Spleen (tissue), 11 donors: ENCODE measurements around the gene SMARCAD1. TPM values are rescaled to one million over a fixed set of nuclear protein-coding genes. Genes with fewer than 3 reads are reported as not detected.
"Not testable (repeated sequence)": the region's sequence is repeated elsewhere in the genome, so short reads cannot be mapped to it uniquely, and the experiment has no call there.

Source experiments
- DNase-seq: peaks from one replicate; pipeline ENCODE4 v3.0.0-alpha.2; 2020
- H3K27ac ChIP-seq, 8 donors: fragments of 200-600 bp; sonication (generic) in 7 of 8; 1 replicate in 4 of 8; 2 replicates in 4 of 8; pipeline versions ENCODE4 v1.5.0 to v1.8.0; 2016 to 2021; ENCODE audit warnings: inconsistent platforms in 4 of 8, mild to moderate bottlenecking in 4 of 8, moderate library complexity in 1 of 8
- H3K27me3 ChIP-seq, 7 donors: fragments of 200-600 bp; sonication (generic) in 6 of 7; replicated peaks in 1 of 7; 1 replicate in 4 of 7; 2 replicates in 3 of 7; pipeline versions ENCODE4 v1.5.0 to v1.8.0; 2016 to 2021; ENCODE audit warnings: inconsistent platforms in 3 of 7, mild to moderate bottlenecking in 1 of 7
- H3K36me3 ChIP-seq, 6 donors: fragments of 200-600 bp; sonication (generic) in 5 of 6; 1 replicate in 4 of 6; 2 replicates in 2 of 6; pipeline versions ENCODE4 v1.5.0 to v1.8.0; 2016 to 2021; ENCODE audit warnings: inconsistent platforms in 2 of 6
- H3K4me1 ChIP-seq, 6 donors: fragments of 200-600 bp; sonication (generic) in 5 of 6; 1 replicate in 3 of 6; 2 replicates in 3 of 6; pipeline versions ENCODE4 v1.5.0 to v1.8.0; 2016 to 2021; ENCODE audit warnings: inconsistent platforms in 3 of 6
- H3K4me3 ChIP-seq, 8 donors: fragments of 200-600 bp; sonication (generic) in 7 of 8; 1 replicate in 4 of 8; 2 replicates in 4 of 8; pipeline versions ENCODE4 v1.5.0 to v1.8.0; 2016 to 2021; ENCODE audit warnings: inconsistent platforms in 4 of 8, mild to moderate bottlenecking in 4 of 8, moderate library complexity in 2 of 8
- H3K9me3 ChIP-seq, 8 donors: fragments of 200-600 bp; sonication (generic) in 7 of 8; 1 replicate in 4 of 8; 2 replicates in 4 of 8; pipeline versions ENCODE4 v1.5.0 to v1.8.0; 2016 to 2021; ENCODE audit warnings: inconsistent platforms in 4 of 8
- POLR2A ChIP-seq, 3 donors: fragments of 450-650 bp; IDR thresholded peaks; one replicate each; pipeline ENCODE4 v1.5.1; 2017; ENCODE audit warnings: antibody characterized with exemption in 3 of 3, mild to moderate bottlenecking in 1 of 3
- POLR2AphosphoS5 ChIP-seq, 3 donors: sonication (generic); formaldehyde crosslinking; IDR thresholded peaks; one replicate each; pipeline ENCODE4 v1.5.1; 2017; ENCODE audit warnings: antibody characterized with exemption in 3 of 3
- WGBS, 5 donors: extraction: QIAGEN DNeasy Blood & Tissue Kit in 3 of 5; methylation state at CpG; one replicate each; pipeline versions ENCODE4 v1.1.5 to v1.1.7; 2013 to 2018; 5-methylcytosine and 5-hydroxymethylcytosine counted together
- intact Hi-C: fragments of 100-400 bp; cut with DNase I; formaldehyde crosslinking; loops from one replicate; pipeline ENCODE4 v1.15.0; 2023; ENCODE audit warnings: low total_unique reads
- polyA plus RNA-seq, 3 donors: library from polyadenylated mRNA; stranded (reverse); fragments of 200-250 nt; gene quantifications; one replicate each; pipeline ENCODE4 v1.2.1, GENCODE V29; 2013
- total RNA-seq, 7 donors: library from RNA; depleted of rRNA in 3 of 7; stranded (reverse); fragments of >200 nt in 3 of 7; fragmentation: NEBNext Ultra II Directional in 4 of 7; extraction: Animal tissue kit (Norgen Biotek cat#: 25700) in 4 of 7; gene quantifications; one replicate each; pipeline versions ENCODE4 v1.1.0 to v1.2.1, GENCODE V29; 2016 to 2021
- TF ChIP-seq, protein P1 (sequence below), 11 experiments: fragments of 200-600 bp in 7 of 11; fragments of 450-650 bp in 4 of 11; sonication (generic) in 4 of 11; IDR thresholded peaks in 8 of 11; conservative IDR thresholded peaks in 3 of 11; 1 replicate in 7 of 11; 2 replicates in 4 of 11; pipeline versions ENCODE4 v1.4.0 to v1.8.0; 2016 to 2021; ENCODE audit warnings: antibody characterized with exemption in 11 of 11, inconsistent platforms in 4 of 11, mild to moderate bottlenecking in 1 of 11
- donor health status: healthy with polysubstance abuse.
- donor health status: DM: no; HTN: no; CAD: no; lungs with moderate emphysema.
- donor health status: DM: no; HTN: no; CAD: no.
- donor health status: Bipolar disorder and iron deficiency.
- donor health status: healthy.
- donor health status: DM: no; HTN: no; CAD: no.
- donor health status: DM: yes; HTN: yes; CAD: no.

Gene SMARCAD1
- total and polyA plus RNA-seq, 10 donors, result 8.5 to 34.9 (median 25.5) TPM

DNA sequence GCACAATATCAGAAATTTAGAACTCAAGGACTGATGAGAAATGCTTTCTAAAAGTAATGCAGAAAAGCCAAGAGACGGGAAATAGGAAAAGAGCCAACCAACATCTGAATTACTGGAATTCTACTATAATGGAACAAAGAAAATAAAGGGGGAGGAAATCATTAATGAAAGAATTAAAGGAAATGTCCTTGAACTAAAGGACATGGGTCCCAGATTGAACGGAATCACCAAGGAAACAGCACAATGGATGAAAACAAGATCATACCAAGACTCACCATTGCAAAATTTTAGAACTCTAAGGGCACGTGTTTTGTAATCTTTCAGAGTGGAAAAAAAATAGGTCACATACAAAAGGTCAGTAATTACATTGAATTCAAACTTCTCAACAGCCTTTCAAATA lies 99.0 kb downstream of the SMARCAD1 start:
- no peaks in the 10 kb centered on the region for H3K27me3 ChIP-seq
- 53 to 64% (median 61%) methylated on average over 3 of the region's 3 CpGs for WGBS, 5 donors
- no peaks in the 10 kb centered on the region for H3K9me3 ChIP-seq
- TF ChIP-seq POLR2A (IDR thresholded peaks at IDR 0.05) (no peak), POLR2AphosphoS5 (IDR thresholded peaks at IDR 0.05) (no peak)
- TF ChIP-seq, protein P1, sequence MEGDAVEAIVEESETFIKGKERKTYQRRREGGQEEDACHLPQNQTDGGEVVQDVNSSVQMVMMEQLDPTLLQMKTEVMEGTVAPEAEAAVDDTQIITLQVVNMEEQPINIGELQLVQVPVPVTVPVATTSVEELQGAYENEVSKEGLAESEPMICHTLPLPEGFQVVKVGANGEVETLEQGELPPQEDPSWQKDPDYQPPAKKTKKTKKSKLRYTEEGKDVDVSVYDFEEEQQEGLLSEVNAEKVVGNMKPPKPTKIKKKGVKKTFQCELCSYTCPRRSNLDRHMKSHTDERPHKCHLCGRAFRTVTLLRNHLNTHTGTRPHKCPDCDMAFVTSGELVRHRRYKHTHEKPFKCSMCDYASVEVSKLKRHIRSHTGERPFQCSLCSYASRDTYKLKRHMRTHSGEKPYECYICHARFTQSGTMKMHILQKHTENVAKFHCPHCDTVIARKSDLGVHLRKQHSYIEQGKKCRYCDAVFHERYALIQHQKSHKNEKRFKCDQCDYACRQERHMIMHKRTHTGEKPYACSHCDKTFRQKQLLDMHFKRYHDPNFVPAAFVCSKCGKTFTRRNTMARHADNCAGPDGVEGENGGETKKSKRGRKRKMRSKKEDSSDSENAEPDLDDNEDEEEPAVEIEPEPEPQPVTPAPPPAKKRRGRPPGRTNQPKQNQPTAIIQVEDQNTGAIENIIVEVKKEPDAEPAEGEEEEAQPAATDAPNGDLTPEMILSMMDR (IDR thresholded peaks at IDR 0.05 in 8 of 11, conservative IDR thresholded peaks at IDR 0.05 in 3 of 11), result no peak
- no peak for DNase-seq
- intact Hi-C loops, result loop anchor here (10.0 kb wide), 2 partner anchors 88 to 288 kb away; no protein-coding TSS in a partner anchor
- H3K4me3 ChIP-seq, result no peak overlapping the region
- H3K27ac ChIP-seq, result peak overlapping the region in 5 of 8 donors; percentile 2 to 64 (median 46)
- no peaks in the 10 kb centered on the region for H3K36me3 ChIP-seq
- peaks cover 0 to 15% (median 8%) of the 10 kb centered on the region in 6 donors for H3K4me1 ChIP-seq

- WGBS, 5 donors, result 76 to 85% (median 84%) methylated on average over 4 of the region's 4 CpGs
- TF ChIP-seq POLR2A (IDR thresholded peaks at IDR 0.05) (no peak), POLR2AphosphoS5 (IDR thresholded peaks at IDR 0.05) (no peak)
- TF ChIP-seq, protein P1 (IDR thresholded peaks at IDR 0.05 in 8 of 11, conservative IDR thresholded peaks at IDR 0.05 in 3 of 11), result no peak
Measured at GRCh38 chr4:94307231-94307871, 99.7 kb downstream of the SMARCAD1 start.

DNA sequence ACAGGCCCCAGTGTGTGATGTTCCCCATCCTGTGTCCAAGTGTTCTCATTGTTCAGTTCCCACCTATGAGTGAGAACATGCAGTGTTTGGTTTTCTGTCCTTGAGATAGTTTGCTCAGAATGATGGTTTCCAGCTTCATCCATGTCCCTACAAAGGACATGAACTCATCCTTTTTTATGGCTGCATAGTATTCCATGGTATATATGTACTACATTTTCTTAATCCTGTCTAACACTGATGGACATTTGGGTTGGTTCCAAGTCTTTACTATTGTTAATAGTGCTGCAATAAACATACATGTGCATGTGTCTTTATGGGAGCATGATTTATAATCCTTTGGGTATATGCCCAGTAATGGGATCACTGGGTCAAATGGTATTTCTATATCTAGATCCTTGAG lies 112.3 kb downstream of the SMARCAD1 start:
- H3K4me1 ChIP-seq, H3K27ac ChIP-seq, H3K36me3 ChIP-seq, H3K27me3 ChIP-seq, H3K4me3 ChIP-seq, DNase-seq, intact Hi-C loops: not testable (repeated sequence)
- peaks cover 0 to 30% (median 12%) of the 10 kb centered on the region in 8 donors for H3K9me3 ChIP-seq

More at GRCh38 chr4:94307231-94307871, 99.7 kb downstream of the SMARCAD1 start:
- H3K27ac ChIP-seq, result peak overlapping the region in 5 of 8 donors; percentile 2 to 64 (median 17)
- peaks cover 0 to 15% (median 8%) of the 10 kb centered on the region in 6 donors for H3K4me1 ChIP-seq
- no peak for DNase-seq
- H3K4me3 ChIP-seq, result no peak overlapping the region
- intact Hi-C loops, result loop anchor here (10.0 kb wide), 2 partner anchors 87 to 287 kb away; no protein-coding TSS in a partner anchor
- no peaks in the 10 kb centered on the region for H3K27me3 ChIP-seq
- H3K9me3 ChIP-seq, result no peaks in the 10 kb centered on the region
- H3K36me3 ChIP-seq, result no peaks in the 10 kb centered on the region

- no peaks in the 10 kb centered on the region for H3K27me3 ChIP-seq
- no peaks in the 10 kb centered on the region for H3K4me1 ChIP-seq
- DNase-seq, result no peak
- WGBS, 5 donors, result 70 to 100% (median 88%) methylated on average over 1 of the region's 1 CpG
- no peak overlapping the region for H3K4me3 ChIP-seq
- TF ChIP-seq, protein P1 (IDR thresholded peaks at IDR 0.05 in 8 of 11, conservative IDR thresholded peaks at IDR 0.05 in 3 of 11), result no peak
- TF ChIP-seq POLR2AphosphoS5 (IDR thresholded peaks at IDR 0.05) (no peak), POLR2A (IDR thresholded peaks at IDR 0.05) (no peak)
- intact Hi-C loops, result no loop called here
- peaks cover 0 to 45% (median 31%) of the 10 kb centered on the region in 8 donors for H3K9me3 ChIP-seq
- H3K27ac ChIP-seq, result no peak overlapping the region
- H3K36me3 ChIP-seq, result no peaks in the 10 kb centered on the region
Measured at GRCh38 chr4:94325835-94326234, 118.2 kb downstream of the SMARCAD1 start.
